Glutamatergic neuron (in vitro differentiated cells): ENCODE measurements around the gene HMGCS1. TPM values are rescaled to one million over a fixed set of nuclear protein-coding genes. Genes with fewer than 3 reads are reported as not detected.

Experiments
- DNase-seq: peaks from one replicate; pipeline ENCODE4 v3.0.0; 2022
- H3K27ac Mint-ChIP-seq: one replicate; pipeline ENCODE4 v1.8.0; 2020; ENCODE audit warnings: mild to moderate bottlenecking, mixed read lengths, inconsistent platforms; ENCODE audit not compliant: unreplicated experiment
- H3K27me3 Mint-ChIP-seq: one replicate; pipeline ENCODE4 v1.8.0; 2020; ENCODE audit warnings: mild to moderate bottlenecking, moderate library complexity, mixed read lengths, inconsistent platforms; ENCODE audit not compliant: unreplicated experiment
- H3K36me3 Mint-ChIP-seq: one replicate; pipeline ENCODE4 v1.8.0; 2020; ENCODE audit warnings: mild to moderate bottlenecking, mixed read lengths, inconsistent platforms; ENCODE audit not compliant: unreplicated experiment
- H3K4me1 Mint-ChIP-seq: one replicate; pipeline ENCODE4 v1.8.0; 2020; ENCODE audit warnings: mild to moderate bottlenecking, low read depth, mixed read lengths, inconsistent platforms; ENCODE audit not compliant: unreplicated experiment
- H3K4me3 Mint-ChIP-seq: one replicate; pipeline ENCODE4 v1.8.0; 2020; ENCODE audit warnings: mild to moderate bottlenecking, mixed read lengths, inconsistent platforms; ENCODE audit not compliant: unreplicated experiment
- H3K9me3 Mint-ChIP-seq: one replicate; pipeline ENCODE4 v1.8.0; 2020; ENCODE audit warnings: mild to moderate bottlenecking, moderate library complexity, mixed read lengths, inconsistent platforms; ENCODE audit not compliant: unreplicated experiment
- total RNA-seq: library from RNA; stranded (reverse); fragmentation: NEBNext Ultra II Directional; extraction: Animal tissue kit (Norgen Biotek cat#: 25700); gene quantifications from one replicate; pipeline ENCODE4 v1.2.1, GENCODE V29; 2021; ENCODE audit not compliant: unreplicated experiment
- TF ChIP-seq, protein P1 (sequence below): fragments of 200-600 bp; sonication (generic); IDR thresholded peaks from one replicate; pipeline ENCODE4 v1.5.0; 2021; ENCODE audit not compliant: partially characterized antibody, unreplicated experiment

Gene HMGCS1
- total RNA-seq, 1 donor from 2014 or later = 452 TPM

DNA sequence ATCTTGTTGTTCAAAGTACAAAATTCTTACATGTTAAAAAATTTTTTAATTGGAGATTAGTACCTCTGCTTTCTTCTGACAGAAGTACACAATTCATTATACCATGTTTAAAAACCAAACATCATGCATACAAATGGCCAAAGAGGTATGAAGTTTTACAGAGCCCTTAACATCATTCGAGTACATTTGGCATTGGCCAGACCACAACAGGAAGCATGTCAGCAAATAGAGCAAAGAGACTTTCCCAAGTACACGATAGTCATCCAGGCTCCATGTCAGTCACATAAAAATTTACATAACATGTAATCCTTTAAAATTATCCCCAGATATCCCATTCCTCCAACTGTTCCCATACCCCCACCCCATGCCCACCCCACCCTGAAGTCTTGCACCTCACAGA lies 22.5 kb downstream of the HMGCS1 start:
- Mint-ChIP-seq H3K27me3 (peaks cover 8% of the 10 kb centered on the region), H3K36me3 (no peaks in the 10 kb centered on the region), H3K9me3 (no peaks in the 10 kb centered on the region), H3K4me3 (no peak overlapping the region), H3K27ac (no peak overlapping the region), H3K4me1 (no peaks in the 10 kb centered on the region)
- DNase-seq = no peak
- TF ChIP-seq, protein P1, sequence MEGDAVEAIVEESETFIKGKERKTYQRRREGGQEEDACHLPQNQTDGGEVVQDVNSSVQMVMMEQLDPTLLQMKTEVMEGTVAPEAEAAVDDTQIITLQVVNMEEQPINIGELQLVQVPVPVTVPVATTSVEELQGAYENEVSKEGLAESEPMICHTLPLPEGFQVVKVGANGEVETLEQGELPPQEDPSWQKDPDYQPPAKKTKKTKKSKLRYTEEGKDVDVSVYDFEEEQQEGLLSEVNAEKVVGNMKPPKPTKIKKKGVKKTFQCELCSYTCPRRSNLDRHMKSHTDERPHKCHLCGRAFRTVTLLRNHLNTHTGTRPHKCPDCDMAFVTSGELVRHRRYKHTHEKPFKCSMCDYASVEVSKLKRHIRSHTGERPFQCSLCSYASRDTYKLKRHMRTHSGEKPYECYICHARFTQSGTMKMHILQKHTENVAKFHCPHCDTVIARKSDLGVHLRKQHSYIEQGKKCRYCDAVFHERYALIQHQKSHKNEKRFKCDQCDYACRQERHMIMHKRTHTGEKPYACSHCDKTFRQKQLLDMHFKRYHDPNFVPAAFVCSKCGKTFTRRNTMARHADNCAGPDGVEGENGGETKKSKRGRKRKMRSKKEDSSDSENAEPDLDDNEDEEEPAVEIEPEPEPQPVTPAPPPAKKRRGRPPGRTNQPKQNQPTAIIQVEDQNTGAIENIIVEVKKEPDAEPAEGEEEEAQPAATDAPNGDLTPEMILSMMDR = no peak

DNA sequence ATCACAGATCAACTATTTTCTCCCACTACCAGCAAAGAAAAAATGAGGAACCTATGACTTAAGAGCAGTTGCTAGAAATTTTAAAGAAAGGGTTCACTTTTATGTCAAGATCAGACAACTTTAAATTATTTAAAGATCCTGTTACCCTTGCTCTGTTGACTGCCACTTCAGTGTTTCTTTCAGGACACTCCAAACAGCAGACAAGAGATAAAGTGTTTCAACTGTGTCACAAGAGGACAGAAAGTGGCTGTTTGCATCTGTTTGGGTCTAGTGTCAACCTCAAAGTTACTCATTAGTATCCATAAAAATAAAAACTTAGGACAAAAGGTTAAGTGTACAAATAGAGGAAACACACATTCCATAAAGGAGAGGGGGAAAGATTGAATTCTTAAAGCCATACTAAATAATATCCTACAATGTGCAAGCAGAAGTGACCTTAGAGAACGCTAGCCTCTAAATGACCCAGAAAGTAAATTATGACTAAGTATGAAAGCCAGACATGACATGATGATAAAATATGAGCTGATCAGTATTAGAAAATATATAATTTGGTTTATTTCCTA lies 24.9 kb downstream of the HMGCS1 start:
- H3K27me3 Mint-ChIP-seq = peaks cover 8% of the 10 kb centered on the region
- TF ChIP-seq, protein P1 = no peak
- no peak for DNase-seq
- H3K27ac Mint-ChIP-seq = no peak overlapping the region
- H3K4me1 Mint-ChIP-seq = peaks cover 2% of the 10 kb centered on the region
- H3K4me3 Mint-ChIP-seq = no peak overlapping the region
- peaks cover 2% of the 10 kb centered on the region for H3K9me3 Mint-ChIP-seq
- no peaks in the 10 kb centered on the region for H3K36me3 Mint-ChIP-seq

DNA sequence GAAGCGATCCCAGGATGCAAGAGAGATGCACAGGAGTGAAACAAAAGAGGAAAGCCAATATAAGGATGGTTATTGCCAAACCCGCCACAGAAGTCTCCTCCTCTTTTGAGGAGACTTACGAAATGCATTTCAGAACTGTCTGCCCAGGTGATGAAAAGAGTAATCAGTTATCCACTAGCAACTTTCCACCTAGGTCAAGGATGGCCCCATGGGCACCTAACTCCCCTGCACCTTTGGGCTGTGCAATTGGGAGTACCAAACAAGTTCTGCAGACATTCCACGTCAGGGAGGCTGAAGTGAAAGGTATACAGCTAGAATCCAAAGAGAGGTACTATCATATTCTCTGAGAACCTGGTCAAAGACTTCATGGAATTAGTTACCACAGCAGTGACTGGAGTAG lies 25.7 kb downstream of the HMGCS1 start:
- Mint-ChIP-seq H3K4me3 (no peak overlapping the region), H3K9me3 (peaks cover 2% of the 10 kb centered on the region), H3K27me3 (peaks cover 8% of the 10 kb centered on the region), H3K4me1 (peaks cover 2% of the 10 kb centered on the region), H3K27ac (no peak overlapping the region), H3K36me3 (no peaks in the 10 kb centered on the region)
- TF ChIP-seq, protein P1 = no peak
- no peak for DNase-seq

DNA sequence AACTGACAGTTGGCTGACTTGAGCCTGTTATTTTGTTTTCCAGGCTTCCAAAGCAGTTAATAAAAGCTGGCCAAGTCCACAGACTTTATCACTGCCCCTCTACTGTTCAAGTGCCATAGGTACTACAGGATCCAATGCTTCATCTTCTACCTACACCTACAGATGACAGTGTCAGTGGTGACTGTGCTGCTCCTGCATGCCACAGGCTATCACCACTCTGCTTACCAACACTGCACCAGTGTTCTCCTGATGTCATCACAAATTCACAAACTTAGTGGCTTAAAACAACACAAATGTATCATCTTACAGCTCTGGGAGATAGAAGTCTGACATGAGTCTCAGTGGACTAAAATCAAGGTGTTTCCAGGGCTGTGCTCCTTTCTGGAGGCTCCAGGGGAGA lies 26.6 kb downstream of the HMGCS1 start:
- TF ChIP-seq, protein P1 = no peak
- Mint-ChIP-seq H3K4me3 (no peak overlapping the region), H3K27me3 (peaks cover 10% of the 10 kb centered on the region), H3K4me1 (peaks cover 2% of the 10 kb centered on the region), H3K27ac (peak overlapping the region; percentile 25), H3K36me3 (no peaks in the 10 kb centered on the region), H3K9me3 (peaks cover 2% of the 10 kb centered on the region)
- no peak for DNase-seq

DNA sequence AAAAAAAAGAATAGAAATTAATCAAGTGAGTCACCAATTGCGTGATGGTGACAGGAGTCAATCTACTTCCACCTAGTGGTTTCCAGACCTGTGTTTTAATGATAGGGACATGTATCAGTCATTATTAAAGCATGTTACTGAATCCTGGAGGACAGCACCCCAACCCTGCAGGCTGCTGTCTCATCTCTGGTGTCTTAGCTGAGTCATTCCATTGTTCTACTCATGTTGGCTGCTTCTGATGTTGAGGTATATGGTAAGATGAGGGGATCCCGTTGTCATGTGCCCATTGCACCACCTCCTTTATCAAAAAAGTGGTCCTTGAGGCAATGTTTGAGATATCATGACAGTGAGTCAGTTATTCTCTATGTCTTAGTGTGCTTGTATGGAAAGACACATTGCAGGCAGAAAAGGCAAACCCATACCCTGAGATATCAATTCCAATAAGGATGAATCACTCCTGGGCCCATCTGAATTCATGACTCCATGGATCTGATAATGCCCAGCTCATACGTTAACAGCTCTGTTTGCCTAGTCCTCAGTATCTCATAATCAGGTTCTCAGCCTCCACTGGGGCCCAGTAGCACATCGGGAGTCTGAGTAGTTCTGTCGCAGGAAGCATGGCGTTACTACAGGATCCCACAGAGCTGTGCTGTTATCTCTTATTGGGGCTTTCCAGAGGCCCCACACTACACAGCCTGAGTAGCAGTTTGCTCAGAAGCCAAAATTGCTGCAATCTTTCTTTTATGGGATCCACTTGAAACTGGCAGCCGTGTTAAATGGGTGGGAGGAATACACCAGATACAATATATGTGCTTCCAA lies 31.2 kb downstream of the HMGCS1 start:
- H3K4me1 Mint-ChIP-seq = peaks cover 2% of the 10 kb centered on the region
- H3K9me3 Mint-ChIP-seq = peaks cover 2% of the 10 kb centered on the region
- no peak overlapping the region for H3K27ac Mint-ChIP-seq
- H3K36me3 Mint-ChIP-seq = peaks cover 13% of the 10 kb centered on the region
- DNase-seq = no peak
- H3K4me3 Mint-ChIP-seq = no peak overlapping the region
- TF ChIP-seq, protein P1 = no peak
- peaks cover 12% of the 10 kb centered on the region for H3K27me3 Mint-ChIP-seq
